ENCODE data around the gene ACTL8.

GRCh38 chr1:17833661-17834501 lies 78.7 kb downstream of the ACTL8 start:
- TF ChIP-seq CTCF (IDR thresholded peaks at IDR 0.05) = no peak
- TF ChIP-seq EZH2phosphoT487 (IDR thresholded peaks at IDR 0.05) = no peak
- TF ChIP-seq EZH2 (IDR thresholded peaks at IDR 0.05) = no peak

Data from neural progenitor cell (in vitro differentiated cells).